Stimulated activated CD4-positive, alpha-beta T cell treated with anti-CD3 and anti-CD28 coated beads, Interleukin-1b, Interleukin-23, amount 100 ng/mL, for 4 hours (primary cell): ENCODE results near the gene ACTA1.
"Not testable (repeated sequence)": the region's sequence is repeated elsewhere in the genome, so short reads cannot be mapped to it uniquely, and the experiment has no call there.

ENCODE experiments used
- DNase-seq, 2 donors: peaks; one replicate each; pipeline ENCODE4 v3.0.0-alpha.2; 2020; ENCODE audit warnings: low read depth in 2 of 2

Gene ACTA1

DNA sequence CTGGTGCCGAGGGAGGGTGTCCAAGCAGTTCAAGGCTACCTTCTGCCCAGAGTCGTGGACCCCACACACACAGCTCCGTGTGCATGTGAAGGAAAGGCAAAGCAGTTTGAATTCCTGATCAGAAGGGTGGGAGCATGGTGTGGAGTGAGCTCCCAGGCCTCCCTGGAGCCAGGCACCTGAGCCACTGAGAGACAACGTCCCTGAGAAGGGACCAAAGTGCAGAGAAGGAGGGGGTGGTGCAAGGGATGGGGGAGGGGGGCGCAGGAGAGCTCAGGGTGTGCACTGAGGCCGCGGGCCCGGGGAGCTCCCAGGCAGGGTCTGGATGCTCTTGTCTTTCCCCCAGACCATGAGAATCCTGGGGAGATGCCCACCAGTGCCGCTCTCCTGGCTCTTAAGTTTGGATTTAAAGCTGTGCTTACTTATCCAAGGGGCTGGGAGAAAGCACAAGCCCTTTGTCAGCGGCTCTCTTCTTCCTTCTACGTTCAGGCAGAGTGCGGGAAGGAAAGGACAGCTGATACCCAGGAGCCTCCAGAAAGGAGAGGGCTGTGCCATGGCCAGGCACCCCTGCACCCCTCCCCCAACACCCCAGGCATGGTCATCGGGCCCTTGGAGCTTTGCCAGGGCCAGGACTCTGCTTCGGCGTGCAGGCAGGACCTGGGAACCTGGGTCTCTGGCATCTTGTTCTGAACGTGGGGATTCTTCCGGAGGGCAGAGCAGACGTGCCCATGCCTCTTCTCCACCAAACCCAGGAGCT, 24.1 kb downstream of the ACTA1 start:
- no peak for DNase-seq

DNA sequence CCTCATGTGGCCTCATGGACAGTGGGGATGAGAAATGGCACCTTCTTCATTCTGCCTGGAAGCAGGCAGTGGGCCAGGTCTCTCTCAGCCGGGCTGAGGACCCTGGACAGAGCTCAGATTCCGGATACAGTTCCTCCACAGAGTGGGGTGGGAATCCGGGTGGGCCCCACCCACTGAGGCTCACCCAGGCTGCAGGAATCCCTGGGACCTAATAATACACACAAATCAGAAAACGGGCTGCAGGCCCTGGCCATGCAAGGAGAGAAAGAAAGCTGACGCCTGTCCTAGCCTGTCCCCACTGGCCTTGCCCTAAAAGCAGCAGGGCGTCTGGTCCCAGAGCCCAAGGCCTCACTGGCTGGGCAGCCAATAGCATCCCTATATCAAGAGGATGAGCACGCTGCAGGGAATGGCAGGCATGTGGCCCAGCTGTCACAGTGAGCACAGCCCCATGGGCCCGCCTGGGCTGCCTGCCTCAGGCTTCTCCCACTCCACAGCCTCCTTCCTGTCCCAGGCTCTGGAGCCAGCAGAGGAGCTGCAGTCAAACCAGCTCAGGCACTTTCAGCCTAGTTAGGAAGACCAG, 25.3 kb downstream of the ACTA1 start:
- DNase-seq: no peak

DNA sequence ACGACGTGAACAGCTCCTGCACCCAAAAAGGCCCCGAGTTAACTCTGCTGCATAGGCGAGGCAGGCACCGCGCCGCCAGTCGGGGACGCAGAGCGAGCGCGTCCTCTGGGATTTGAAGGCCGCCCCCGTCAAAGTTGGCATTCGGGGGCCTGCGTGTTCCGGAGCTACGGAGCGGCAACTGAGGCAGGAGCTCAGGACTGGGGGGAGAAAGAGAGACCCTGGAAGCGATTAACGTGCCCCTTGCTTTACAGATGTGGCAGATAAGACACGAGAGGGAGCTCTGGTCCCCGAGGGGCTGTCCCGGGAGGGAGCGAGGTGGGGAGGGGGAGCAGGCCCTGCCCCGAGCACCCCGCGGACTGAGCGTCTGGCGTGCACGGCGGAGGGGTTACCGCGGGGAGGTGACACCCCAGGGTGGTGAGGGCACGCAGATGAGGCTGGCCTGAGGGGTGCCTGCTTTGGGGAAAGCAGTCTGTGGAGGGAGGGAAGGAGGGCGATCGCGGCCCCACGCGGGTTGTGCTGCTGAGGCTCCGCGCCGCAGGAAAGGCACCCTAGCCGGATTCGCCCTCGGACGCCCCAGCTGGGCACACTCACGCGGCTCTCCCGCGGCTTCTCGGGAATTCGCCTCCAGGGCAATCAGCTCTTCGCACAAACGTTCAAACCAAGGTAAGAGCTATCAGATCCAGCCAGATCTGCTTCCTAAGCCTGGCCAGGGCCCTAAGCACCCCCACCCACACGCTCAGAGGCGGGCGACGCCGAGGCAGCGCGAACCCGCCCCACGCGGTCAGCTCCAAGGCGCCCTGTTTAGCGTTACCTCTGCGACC, 26.5 kb downstream of the ACTA1 start:
- no peak for DNase-seq

DNA sequence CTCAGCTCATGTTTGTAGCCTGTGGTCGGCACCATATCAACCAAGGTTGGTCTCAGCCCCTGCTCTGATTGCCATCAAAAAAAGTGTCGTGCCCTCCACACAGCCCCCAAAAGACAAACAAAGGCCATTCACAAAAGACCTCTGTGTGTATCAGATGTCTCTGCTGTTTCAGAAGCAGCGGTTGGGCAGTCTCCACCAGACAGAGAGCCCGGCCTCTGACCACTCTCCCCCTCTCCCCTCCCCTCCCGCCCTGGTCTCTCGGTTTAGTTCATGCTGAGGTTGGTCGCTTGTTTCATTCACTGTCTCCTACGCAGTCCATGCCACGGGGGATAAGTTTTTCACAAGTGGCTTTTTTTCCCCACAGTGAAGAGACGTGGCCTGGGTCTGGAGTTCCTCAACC, 27.1 kb downstream of the ACTA1 start:
- no peak for DNase-seq

DNA sequence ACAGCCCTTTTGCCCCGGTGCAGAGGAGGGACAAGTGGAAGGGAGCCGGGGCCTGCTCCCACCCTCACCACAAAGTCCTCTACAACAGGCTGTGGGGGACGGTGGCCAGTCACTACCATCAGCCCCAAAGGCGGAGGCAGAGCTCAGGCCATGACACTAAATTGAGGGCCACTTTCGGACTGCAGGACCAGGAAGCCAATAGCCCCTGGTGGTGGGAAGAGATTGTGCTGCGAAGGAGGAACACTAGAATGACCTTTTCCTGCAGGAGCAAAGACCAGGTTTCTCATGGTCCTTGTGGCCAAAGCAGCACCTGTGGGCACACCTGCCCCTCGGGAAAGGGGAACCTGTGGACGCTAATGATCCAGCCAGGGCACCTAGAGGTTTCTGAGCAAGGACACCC, 30.3 kb downstream of the ACTA1 start:
- DNase-seq: no peak

DNA sequence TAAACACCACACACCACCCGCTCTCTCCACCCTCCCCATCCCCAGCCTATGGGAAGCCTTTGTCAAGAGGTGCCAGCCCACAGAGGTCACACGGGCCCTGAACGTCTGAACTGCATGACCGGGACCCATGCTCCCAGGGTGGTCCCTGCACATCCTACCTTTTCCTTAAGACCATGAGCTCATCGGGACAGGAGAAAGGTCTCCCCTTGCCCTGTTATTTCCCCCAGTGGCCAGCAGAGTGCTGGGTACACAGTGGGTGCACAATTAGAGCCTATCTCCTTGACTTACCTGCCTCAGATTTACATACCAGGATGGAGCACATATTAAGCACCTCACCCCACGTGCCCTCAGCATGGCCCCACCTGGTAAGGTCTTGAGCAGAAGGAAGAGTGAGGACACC, 30.9 kb downstream of the ACTA1 start:
- no peak for DNase-seq

DNA sequence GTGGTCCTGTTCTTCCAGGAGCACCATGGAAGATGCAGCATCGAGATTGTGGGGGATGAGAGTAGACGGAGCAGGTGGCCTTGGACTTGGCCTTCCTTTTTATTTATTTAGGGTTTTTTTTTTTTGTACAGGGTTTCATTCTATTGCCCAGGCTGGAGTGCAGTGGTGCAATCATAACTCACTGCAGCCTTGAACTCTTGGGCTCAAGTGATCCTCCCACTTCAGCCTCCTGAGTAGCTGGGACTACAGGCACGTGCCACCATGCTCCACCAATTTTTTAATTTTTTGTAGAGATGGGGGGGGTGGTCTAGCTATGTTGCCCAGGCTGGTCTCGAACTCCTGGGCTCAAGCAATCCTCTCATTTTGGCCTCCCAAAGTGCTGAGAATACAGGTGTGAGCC, 31.6 kb downstream of the ACTA1 start:
- not testable (repeated sequence) for DNase-seq

DNA sequence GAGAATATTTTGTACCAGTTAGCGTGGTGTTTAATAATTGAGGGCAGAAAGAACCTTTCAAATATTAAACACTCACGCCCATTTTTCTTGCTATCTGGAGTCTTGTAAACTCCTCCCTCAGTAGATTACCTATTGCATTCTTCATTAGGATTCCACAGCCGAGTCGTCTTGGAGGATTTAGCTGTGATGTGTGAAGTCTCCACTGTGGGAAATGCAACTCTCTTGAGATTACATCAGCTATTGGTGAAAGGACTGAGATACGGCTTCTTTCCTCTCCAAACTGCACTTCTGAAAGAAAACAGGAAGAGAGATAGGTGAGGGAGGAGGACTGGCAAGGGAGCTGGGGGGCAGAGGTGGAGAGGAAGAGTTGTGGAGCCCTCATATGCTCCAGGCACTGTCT, 36.1 kb downstream of the ACTA1 start:
- DNase-seq: no peak

DNA sequence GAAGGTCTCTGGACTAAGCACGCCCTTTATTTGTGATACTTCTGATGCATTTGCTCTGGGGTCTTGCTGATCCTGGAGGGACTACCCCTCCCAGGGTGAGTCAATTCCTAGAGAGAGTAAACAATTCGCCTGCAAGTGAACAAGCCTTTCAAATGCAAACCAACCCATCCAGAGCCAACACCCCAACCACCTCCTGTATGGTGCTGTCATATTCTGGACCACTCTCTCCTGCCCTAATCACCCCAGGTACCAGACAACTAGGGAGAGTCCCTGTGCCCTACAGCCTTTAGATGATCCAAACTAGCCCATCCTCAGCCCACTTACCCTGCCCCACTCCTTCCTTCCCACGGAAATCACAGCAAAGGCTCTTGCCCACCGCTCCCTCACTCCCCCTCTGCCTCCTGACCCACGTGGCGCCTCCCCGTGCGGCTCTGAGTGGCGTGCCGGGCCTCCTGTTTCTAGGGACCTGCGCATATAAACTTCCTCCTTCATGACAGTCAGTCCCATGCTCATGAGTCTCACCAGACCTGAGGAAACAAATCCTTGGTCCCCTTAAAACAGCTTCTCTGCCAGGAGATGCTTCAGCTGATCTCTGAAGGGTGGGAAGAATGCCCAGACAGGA, 37.2 kb downstream of the ACTA1 start:
- no peak for DNase-seq

DNA sequence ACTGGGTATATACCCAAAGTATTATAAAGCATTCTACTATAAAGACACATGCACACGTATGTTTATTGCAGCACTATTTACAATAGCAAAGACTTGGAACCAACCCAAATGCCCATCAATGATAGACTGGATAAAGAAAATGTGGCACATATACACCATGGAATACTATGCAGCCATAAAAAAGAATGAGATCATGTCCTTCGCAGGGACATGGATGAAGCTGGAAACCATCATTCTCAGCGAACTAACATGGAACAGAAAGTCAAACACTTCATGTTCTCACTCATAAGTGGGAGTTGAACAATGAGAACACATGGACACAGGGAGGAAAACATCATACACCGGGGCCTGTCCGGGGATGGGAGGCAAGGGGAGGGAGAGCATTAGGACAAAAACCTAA, 39.4 kb downstream of the ACTA1 start:
- DNase-seq: not testable (repeated sequence)

DNA sequence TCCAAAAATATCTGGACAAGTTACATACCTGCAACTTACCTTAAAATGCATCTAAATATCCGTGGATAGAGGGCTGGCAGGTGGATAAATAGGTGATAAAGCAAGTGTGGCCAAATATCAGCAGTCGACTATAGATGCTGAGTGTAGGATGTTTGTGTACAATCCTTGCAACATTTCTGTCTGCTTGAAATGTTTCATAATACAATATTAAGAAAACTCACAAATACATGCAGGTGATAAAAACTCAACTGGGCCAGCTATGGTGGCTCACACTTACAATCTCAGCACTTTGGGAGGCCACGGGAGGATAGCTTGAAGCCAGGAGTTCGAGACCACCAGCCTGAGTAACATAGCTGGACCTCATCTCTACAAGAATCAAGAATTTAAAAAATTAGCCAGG, 41.0 kb downstream of the ACTA1 start:
- no peak for DNase-seq

DNA sequence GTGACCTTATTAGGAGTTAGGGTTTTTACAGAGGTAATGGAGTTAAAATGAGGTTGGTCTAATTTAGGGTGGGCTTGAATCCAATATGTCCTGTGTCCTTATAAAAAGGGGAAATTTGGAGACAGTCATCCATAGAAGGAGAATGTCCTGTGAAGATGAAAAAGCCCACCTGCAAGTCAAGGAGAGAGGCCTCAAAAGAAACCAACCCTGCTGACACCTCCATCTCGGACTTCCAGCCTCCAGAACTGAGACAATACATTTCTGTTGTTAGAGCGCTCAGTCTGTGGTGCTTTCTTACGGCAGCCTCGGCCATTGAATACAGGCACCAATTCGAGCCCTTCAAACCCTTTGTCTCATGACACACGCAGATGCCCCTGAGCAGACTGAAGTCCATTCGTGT, 43.8 kb downstream of the ACTA1 start:
- no peak for DNase-seq

DNA sequence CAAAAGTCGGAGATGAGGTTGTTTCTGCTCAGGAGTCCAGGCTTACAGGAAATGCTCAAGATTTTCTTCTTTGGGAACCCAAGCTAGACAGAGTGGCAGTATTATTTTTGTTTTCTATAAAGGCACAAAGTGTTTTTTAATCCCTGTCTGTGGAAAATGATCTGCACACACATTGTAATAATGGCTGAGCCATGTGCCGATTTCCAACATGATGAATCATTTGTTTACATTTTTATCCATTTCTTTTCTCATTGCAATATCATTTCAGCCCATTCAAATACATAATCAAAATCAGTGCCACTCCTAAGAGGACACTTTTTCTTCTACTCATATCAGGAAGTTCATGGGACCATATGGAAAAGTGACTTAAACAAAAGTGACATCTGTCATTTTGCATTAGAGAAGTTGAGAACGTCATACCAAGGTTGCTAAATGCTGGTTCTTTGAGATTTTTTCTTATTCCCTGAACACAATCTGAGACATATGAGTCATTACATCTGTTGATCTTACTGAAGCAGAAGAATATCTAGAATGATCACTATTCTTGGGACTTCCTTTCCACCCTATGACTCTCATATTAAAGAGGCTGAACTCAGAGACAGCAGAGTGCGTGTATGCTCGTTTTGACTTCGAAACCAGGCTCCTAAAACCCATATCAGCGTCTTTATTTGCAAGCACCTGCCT, 44.9 kb downstream of the ACTA1 start:
- no peak for DNase-seq

DNA sequence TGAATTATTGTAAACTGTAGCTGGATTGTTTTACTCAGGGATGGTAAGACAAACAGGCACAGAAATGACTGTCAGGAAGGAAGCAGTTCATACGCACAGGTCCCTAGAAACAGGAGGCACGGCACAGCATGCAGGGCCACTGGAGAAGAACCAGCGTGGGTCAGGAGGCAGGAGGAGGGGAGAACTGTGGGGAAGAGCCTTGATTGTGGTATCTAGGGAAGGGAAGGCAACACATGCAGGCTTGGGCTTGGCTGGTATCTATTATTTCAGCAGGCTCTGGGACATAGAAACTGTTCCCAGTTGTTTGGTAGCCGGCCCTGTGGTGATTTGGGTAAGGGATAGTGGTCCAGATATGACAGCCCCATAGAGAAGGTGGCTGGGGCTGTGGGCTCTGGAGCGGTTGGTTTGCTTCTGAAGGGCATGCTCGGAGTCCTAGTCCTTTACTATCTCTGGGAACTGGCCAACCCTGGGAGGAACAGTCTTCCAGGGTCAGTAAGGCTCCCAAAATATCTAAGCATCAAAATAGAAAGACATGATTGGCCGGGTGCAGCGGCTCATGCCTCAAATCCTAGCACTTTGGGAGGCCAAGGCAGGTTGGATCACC, 47.9 kb downstream of the ACTA1 start:
- DNase-seq: no peak

DNA sequence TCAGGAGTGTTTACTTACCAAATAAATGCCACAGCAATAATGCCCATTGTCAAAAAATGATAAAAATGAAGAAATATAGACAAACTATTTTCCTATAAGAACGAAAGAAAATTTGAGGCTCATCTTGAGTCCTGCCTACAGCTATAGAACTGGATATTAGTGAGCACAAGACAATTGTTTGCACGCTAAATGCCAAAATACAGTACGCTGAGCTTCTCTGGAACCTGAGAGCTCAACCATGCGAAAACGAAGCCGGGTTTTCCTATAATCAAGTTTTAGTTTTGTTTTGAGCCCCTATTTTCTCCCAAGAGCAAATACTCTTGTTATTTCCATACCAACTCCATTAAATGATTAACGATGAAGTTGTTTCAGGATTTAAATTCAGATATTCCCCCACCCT, 49.1 kb downstream of the ACTA1 start:
- DNase-seq: no peak

DNA sequence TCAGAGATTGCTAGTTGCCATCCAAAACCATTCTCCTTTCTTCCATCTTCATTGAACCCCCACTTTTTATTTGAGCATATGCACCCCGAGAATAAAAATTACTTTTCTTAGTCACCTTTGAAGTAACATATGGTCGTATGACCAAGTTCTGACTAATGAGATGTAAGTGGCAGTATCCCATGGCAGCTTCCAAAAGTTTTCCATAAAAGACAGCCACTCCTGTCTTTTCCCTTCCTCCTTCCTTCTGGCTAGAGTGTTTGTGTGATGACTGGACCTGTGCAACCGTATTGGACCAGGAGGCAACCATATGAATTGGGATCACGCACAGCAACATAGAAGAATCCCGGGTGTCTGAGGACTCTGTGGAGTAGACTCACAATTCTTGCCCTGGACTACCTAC, 49.9 kb downstream of the ACTA1 start:
- DNase-seq: no peak

DNA sequence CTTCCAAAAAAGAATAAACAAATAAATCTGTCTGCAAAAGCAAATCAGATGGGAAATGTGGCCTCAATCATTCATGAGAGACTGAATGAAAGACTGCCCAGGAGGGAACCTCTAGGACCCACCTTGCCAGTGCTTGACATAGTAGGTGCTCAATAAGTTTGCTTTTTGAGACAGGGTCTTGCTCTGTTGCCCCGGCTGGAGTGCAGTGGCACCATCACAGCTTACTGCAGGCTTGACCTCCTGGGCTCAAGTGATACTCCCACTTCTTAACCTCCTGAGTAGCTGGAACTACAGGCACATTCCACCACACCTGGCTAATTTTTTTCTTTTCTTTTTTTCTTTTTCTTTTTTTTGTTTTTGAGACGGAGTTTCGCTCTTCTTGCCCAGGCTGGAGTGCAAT, 50.7 kb downstream of the ACTA1 start:
- DNase-seq: no peak
